Skin of body (tissue), 2 donors: ENCODE results near the gene TACC3. TPM values are rescaled to one million over a fixed set of nuclear protein-coding genes. Genes with fewer than 3 reads are reported as not detected.
A peak's percentile ranks its signal among the peaks of the same experiment; 100 is the strongest.

Experiments used
- DNase-seq: peaks from one replicate; lab custom pipeline; 2025; lab: John Stamatoyannopoulos, UW
- total RNA-seq: library from RNA; depleted of rRNA; stranded (reverse); fragments of >200 nt; gene quantifications from one replicate; pipeline ENCODE4 v1.2.3, GENCODE V29; 2014

The TACC3 gene
- total RNA-seq, 1 donor from 2014 or later: 14.1 TPM

GRCh38 chr4:1722551-1723118 lies 1.3 kb downstream of the TACC3 start:
- DNase-seq: no peak

GRCh38 chr4:1723131-1723801 lies 1.9 kb downstream of the TACC3 start:
- no peak for DNase-seq

GRCh38 chr4:1725521-1725920 lies 4.2 kb downstream of the TACC3 start:
- DNase-seq: no peak

GRCh38 chr4:1726146-1726934 lies 5.0 kb downstream of the TACC3 start:
- peak; percentile 51 for DNase-seq

- no peak for DNase-seq
These were observed 6.1 kb downstream of the TACC3 start for GRCh38 chr4:1727117-1728031.

GRCh38 chr4:1728061-1728980 lies 7.0 kb downstream of the TACC3 start:
- no peak for DNase-seq

GRCh38 chr4:1730532-1731135 lies 9.3 kb downstream of the TACC3 start:
- no peak for DNase-seq

GRCh38 chr4:1731180-1731579 lies 9.9 kb downstream of the TACC3 start:
- DNase-seq: no peak

GRCh38 chr4:1732911-1733310 lies 11.6 kb downstream of the TACC3 start:
- no peak for DNase-seq

- DNase-seq: no peak
These were observed 13.9 kb downstream of the TACC3 start for GRCh38 chr4:1735215-1735614.

- DNase-seq: no peak
These were observed 15.5 kb downstream of the TACC3 start for GRCh38 chr4:1736812-1737211.

GRCh38 chr4:1737666-1738065 lies 16.3 kb downstream of the TACC3 start:
- DNase-seq: no peak

GRCh38 chr4:1738410-1738809 lies 17.1 kb downstream of the TACC3 start:
- no peak for DNase-seq

- no peak for DNase-seq
These were observed 18.0 kb downstream of the TACC3 start for GRCh38 chr4:1739358-1739757.

GRCh38 chr4:1740021-1740545 lies 18.8 kb downstream of the TACC3 start:
- no peak for DNase-seq

GRCh38 chr4:1741208-1741607 lies 19.9 kb downstream of the TACC3 start:
- DNase-seq: no peak

- DNase-seq: no peak
These were observed 22.2 kb downstream of the TACC3 start for GRCh38 chr4:1743551-1743950.

GRCh38 chr4:1743975-1744374 lies 22.7 kb downstream of the TACC3 start:
- DNase-seq: no peak

- DNase-seq: no peak
These were observed 23.2 kb downstream of the TACC3 start for GRCh38 chr4:1744552-1744951.

GRCh38 chr4:1745165-1745564 lies 23.8 kb downstream of the TACC3 start:
- DNase-seq: no peak
